CD4-positive, CD25-positive, alpha-beta regulatory T cell (primary cell): ENCODE results near the gene TECPR1. TPM values are rescaled to one million over a fixed set of nuclear protein-coding genes. Genes with fewer than 3 reads are reported as not detected.

Experiments used
- ATAC-seq, 2 donors: fragments of 150-1000 bp; cut with Tn5 transposase; one replicate each; pipeline ENCODE4 v1.10.0; 2021; ENCODE audit warnings: low read depth in 2 of 2, moderate number of reproducible peaks in 2 of 2, moderate library complexity in 1 of 2
- DNase-seq, 3 donors: peaks; one replicate each; pipeline versions ENCODE4 v3.0.0 to v3.0.0-alpha.2; 2012 to 2022; ENCODE audit warnings: mixed read lengths in 1 of 3
- H3K27ac ChIP-seq: one replicate; pipeline ENCODE4 v1.7.0; 2013; ENCODE audit warnings: mild to moderate bottlenecking, low read length; ENCODE audit not compliant: insufficient read depth, poor library complexity, severe bottlenecking
- H3K27me3 ChIP-seq: one replicate; pipeline ENCODE4 v1.7.0; 2013; ENCODE audit warnings: low read length; ENCODE audit not compliant: control insufficient read depth, insufficient read depth
- H3K36me3 ChIP-seq: one replicate; pipeline ENCODE4 v1.7.0; 2013; ENCODE audit warnings: mild to moderate bottlenecking, low read length, moderate library complexity; ENCODE audit not compliant: control insufficient read depth, insufficient read depth
- H3K4me1 ChIP-seq: 2 replicates; pipeline ENCODE4 v1.7.0; 2013; ENCODE audit warnings: mild to moderate bottlenecking, low read length; ENCODE audit not compliant: insufficient read depth, control insufficient read depth, poor library complexity, severe bottlenecking
- H3K4me3 ChIP-seq: one replicate; pipeline ENCODE4 v1.7.0; 2013; ENCODE audit warnings: low read depth, mild to moderate bottlenecking, low read length, moderate library complexity
- H3K9me3 ChIP-seq, 2 experiments: 1 replicate in 1 of 2; 2 replicates in 1 of 2; pipeline ENCODE4 v1.7.0; 2013; ENCODE audit warnings: low read length in 2 of 2, mild to moderate bottlenecking in 1 of 2, moderate library complexity in 1 of 2; ENCODE audit not compliant: control insufficient read depth in 2 of 2
- H3K27ac Mint-ChIP-seq, 3 donors: one replicate each; pipeline ENCODE4 v1.8.0; 2020 to 2022; ENCODE audit warnings: mild to moderate bottlenecking in 3 of 3, mixed read lengths in 3 of 3, moderate library complexity in 2 of 3
- H3K27me3 Mint-ChIP-seq: one replicate; pipeline ENCODE4 v1.8.0; 2022; ENCODE audit warnings: mild to moderate bottlenecking, mixed read lengths
- H3K36me3 Mint-ChIP-seq: one replicate; pipeline ENCODE4 v1.8.0; 2020; ENCODE audit warnings: mixed read lengths
- H3K4me1 Mint-ChIP-seq, 4 donors: one replicate each; pipeline ENCODE4 v1.8.0; 2020 to 2022; ENCODE audit warnings: mixed read lengths in 4 of 4, mild to moderate bottlenecking in 1 of 4
- H3K4me3 Mint-ChIP-seq, 4 donors: one replicate each; pipeline ENCODE4 v1.8.0; 2020 to 2022; ENCODE audit warnings: mild to moderate bottlenecking in 4 of 4, mixed read lengths in 4 of 4, moderate library complexity in 3 of 4
- H3K9me3 Mint-ChIP-seq, 7 donors: one replicate each; pipeline ENCODE4 v1.8.0; 2020 to 2022; ENCODE audit warnings: mixed read lengths in 7 of 7, mild to moderate bottlenecking in 3 of 7, moderate library complexity in 2 of 7
- polyA plus RNA-seq, 4 donors: library from polyadenylated mRNA; unstranded; fragments of 300-500 nt; fragmentation: Illumina TruSeq; gene quantifications; one replicate each; pipeline ENCODE4 v1.2.3, GENCODE V29; 2021
- total RNA-seq: library from RNA; stranded (reverse); gene quantifications from one replicate; pipeline ENCODE4 v1.2.3, GENCODE V29; 2022

The TECPR1 gene
- total and polyA plus RNA-seq, 5 donors from 2014 or later, result 11.0 to 118 (median 20.1) TPM

DNA sequence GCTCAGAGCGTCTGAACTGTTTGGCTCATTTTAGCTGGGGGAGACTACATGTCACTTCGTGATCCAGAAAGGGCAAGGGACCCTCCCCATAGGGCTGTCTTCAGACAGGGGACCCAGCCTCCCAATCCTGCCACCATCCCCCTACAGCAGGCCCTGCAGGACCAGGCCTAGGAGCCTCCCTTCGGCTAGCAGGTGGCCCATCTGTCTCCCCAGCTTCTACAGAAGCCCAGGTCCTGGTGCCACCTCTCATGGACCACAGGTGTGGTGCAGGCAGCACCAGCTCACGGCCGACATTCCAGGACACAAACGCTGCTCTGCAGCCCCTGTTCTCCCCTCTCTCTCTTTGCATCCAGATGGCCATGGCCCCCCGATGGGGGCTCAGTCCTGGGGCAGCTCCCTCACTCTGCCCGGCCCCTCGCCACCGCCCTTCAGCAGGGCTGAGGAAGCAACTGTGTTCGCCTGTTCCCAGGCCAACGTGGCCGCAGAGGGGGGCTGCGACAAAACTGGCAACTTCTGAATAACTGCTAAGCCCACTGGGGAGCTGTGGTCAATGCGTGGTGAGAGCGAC, 10.3 kb downstream of the TECPR1 start:
- peaks cover 58% of the 10 kb centered on the region for H3K36me3 ChIP-seq
- ATAC-seq, result no peak
- H3K27ac Mint-ChIP-seq, result peak overlapping the region in 1 of 3 donors; percentile 60
- no peak overlapping the region for H3K4me3 Mint-ChIP-seq
- H3K27me3 Mint-ChIP-seq, result no peaks in the 10 kb centered on the region
- no peak overlapping the region for H3K27ac ChIP-seq
- no peaks in the 10 kb centered on the region for H3K9me3 Mint-ChIP-seq
- no peak for DNase-seq
- H3K9me3 ChIP-seq, result no peaks in the 10 kb centered on the region
- H3K27me3 ChIP-seq, result no peaks in the 10 kb centered on the region
- H3K4me3 ChIP-seq, result no peak overlapping the region
- peaks cover 18% of the 10 kb centered on the region for H3K36me3 Mint-ChIP-seq
- H3K4me1 Mint-ChIP-seq, result peaks cover 0 to 19% (median 0%) of the 10 kb centered on the region in 4 donors
- no peaks in the 10 kb centered on the region for H3K4me1 ChIP-seq

DNA sequence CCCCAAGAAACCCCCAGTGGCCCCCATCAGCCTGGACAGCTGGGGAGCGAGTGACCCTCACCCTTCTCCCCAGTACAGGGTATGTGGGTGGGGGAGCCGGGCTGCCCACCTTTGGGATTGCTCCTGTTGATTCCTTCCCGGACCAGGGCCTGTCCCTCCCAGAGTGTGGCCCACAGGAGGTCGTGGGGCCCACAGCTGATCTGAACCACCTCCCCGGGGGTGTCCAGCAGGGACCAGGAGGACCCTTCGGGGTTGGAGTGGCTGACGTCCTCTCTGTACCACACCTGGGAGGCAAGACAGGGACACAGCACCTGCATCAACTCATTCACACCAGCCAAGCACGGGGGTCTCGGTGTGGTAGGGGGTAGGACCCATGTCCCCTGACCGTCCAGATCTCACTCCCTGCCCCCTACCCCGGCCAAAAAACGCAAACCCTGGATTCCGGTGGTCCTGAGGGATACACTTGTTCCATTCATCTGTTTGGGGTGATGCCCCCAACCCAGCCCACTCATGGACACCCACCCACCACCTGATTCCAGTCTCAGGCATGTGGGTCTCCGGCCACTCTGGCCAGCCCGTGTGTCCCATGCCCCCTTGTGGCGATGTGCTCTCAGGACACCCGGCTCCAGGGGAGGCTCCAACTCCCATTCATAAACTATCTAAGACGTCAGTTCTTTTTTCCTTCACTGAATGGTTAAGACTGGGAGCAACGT, 10.9 kb downstream of the TECPR1 start:
- no peaks in the 10 kb centered on the region for H3K27me3 ChIP-seq
- H3K36me3 ChIP-seq, result peaks cover 61% of the 10 kb centered on the region
- H3K9me3 ChIP-seq, result no peaks in the 10 kb centered on the region
- H3K27me3 Mint-ChIP-seq, result no peaks in the 10 kb centered on the region
- no peak overlapping the region for H3K4me3 ChIP-seq
- H3K9me3 Mint-ChIP-seq, result no peaks in the 10 kb centered on the region
- ATAC-seq (no peak), DNase-seq (peak in 1 of 3 donors; percentile 24)
- no peak overlapping the region for H3K27ac ChIP-seq
- peak overlapping the region in 1 of 3 donors; percentile 60 for H3K27ac Mint-ChIP-seq
- H3K4me3 Mint-ChIP-seq, result no peak overlapping the region
- H3K36me3 Mint-ChIP-seq, result peaks cover 18% of the 10 kb centered on the region
- H3K4me1 ChIP-seq, result no peaks in the 10 kb centered on the region
- H3K4me1 Mint-ChIP-seq, result peaks cover 0 to 16% (median 0%) of the 10 kb centered on the region in 4 donors

DNA sequence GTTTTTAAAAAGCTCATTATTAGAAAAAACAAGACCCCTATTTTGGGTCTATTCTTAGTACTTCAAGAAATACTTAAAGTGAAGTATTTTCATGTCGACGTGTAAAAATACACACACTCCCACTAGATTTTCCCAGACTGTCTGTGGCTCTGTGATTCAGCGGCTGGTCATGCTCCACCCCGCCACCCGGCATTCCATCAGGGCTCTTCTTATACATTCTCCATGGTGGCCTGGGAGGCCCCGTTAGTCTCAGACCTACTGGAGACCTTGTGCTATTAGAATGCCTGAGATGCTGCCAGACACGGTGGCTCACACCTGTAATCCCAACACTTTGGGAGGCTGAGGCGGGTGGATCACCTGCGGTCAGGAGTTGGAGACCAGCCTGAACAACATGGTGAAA, 13.1 kb downstream of the TECPR1 start:
- peak overlapping the region in 1 of 3 donors; percentile 38 for H3K27ac Mint-ChIP-seq
- Histone ChIP-seq H3K4me1 (no peaks in the 10 kb centered on the region), H3K27ac (no peak overlapping the region), H3K4me3 (no peak overlapping the region), H3K9me3 (no peaks in the 10 kb centered on the region), H3K36me3 (peaks cover 48% of the 10 kb centered on the region), H3K27me3 (no peaks in the 10 kb centered on the region)
- ATAC-seq (no peak), DNase-seq (no peak)
- H3K9me3 Mint-ChIP-seq, result no peaks in the 10 kb centered on the region
- peaks cover 0 to 4% (median 0%) of the 10 kb centered on the region in 4 donors for H3K4me1 Mint-ChIP-seq
- H3K36me3 Mint-ChIP-seq, result peaks cover 23% of the 10 kb centered on the region
- no peak overlapping the region for H3K4me3 Mint-ChIP-seq
- H3K27me3 Mint-ChIP-seq, result no peaks in the 10 kb centered on the region

DNA sequence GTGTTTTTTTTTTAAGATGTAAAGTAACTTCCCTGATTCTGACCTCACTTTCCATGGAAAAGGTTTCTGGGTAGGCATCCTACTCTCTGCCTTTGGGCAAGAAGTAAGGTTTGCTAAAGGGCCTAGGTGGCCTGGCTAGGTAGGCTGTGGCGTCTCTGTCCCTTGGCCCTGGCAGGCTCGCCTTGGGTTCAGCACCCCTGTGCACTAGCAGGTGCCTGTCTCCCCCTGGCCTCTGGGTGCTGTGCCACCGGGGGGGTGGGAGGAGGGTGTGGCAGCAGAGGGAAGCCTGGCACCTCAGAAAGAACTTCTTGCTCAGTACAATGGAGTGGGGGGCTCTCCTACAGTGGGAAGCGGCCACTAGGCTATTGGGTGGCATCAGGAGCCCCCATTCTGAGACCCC, 14.0 kb downstream of the TECPR1 start:
- Histone ChIP-seq H3K4me3 (no peak overlapping the region), H3K27me3 (no peaks in the 10 kb centered on the region), H3K9me3 (no peaks in the 10 kb centered on the region), H3K4me1 (no peaks in the 10 kb centered on the region), H3K36me3 (peaks cover 48% of the 10 kb centered on the region), H3K27ac (no peak overlapping the region)
- DNase-seq, result no peak
- Mint-ChIP-seq H3K36me3 (peaks cover 23% of the 10 kb centered on the region), H3K27ac (no peak overlapping the region), H3K4me1 (peaks cover 0 to 5% (median 0%) of the 10 kb centered on the region in 4 donors), H3K9me3 (no peaks in the 10 kb centered on the region), H3K4me3 (no peak overlapping the region), H3K27me3 (no peaks in the 10 kb centered on the region)
- ATAC-seq, result no peak

DNA sequence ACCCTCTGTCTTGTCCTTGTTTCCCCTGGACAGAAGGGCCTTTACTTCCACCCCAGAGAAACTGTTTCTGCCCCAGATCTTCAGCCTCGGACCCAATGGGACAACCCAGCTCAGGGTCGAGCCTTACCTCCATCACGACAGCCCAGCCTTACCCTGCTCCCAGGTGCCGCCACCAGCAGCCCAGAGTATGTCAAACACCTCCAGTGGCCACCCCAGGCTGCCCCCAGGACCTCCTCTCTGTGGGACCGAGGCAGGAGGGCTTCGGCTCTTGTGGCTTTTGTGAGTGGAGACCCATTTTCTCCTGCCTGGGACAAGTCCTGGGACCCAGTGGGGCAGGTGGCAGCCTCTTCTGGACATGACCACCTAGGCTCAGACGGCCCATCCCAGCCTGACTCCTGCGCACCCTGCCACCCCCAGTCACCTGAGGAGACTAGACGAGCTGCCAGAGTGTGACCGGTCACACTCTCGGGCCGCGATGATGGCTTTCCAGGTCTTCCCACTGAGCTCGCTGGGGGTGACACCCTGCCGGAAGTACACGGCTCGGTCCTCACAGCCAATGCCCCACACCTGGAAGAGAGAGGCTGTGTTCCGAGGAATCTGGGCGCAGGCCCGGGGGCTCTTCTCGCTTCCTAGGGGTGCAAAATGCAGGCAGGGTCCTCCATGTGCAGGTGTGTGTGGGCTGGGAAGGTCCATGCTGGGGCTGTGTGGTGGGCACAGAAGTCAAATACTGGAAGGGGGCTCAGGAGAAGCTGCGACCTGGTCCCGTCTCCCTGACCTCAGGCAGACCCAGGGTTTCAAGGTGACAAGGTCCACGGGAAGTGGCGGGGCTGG, 15.5 kb downstream of the TECPR1 start:
- DNase-seq (no peak), ATAC-seq (no peak)
- H3K27me3 Mint-ChIP-seq, result no peaks in the 10 kb centered on the region
- no peak overlapping the region for H3K27ac Mint-ChIP-seq
- H3K9me3 ChIP-seq, result no peaks in the 10 kb centered on the region
- peaks cover 50% of the 10 kb centered on the region for H3K36me3 ChIP-seq
- H3K4me1 ChIP-seq, result no peaks in the 10 kb centered on the region
- H3K4me1 Mint-ChIP-seq, result peaks cover 0 to 5% (median 0%) of the 10 kb centered on the region in 4 donors
- peaks cover 23% of the 10 kb centered on the region for H3K36me3 Mint-ChIP-seq
- H3K4me3 ChIP-seq, result no peak overlapping the region
- no peaks in the 10 kb centered on the region for H3K27me3 ChIP-seq
- H3K4me3 Mint-ChIP-seq, result no peak overlapping the region
- H3K9me3 Mint-ChIP-seq, result no peaks in the 10 kb centered on the region
- no peak overlapping the region for H3K27ac ChIP-seq

DNA sequence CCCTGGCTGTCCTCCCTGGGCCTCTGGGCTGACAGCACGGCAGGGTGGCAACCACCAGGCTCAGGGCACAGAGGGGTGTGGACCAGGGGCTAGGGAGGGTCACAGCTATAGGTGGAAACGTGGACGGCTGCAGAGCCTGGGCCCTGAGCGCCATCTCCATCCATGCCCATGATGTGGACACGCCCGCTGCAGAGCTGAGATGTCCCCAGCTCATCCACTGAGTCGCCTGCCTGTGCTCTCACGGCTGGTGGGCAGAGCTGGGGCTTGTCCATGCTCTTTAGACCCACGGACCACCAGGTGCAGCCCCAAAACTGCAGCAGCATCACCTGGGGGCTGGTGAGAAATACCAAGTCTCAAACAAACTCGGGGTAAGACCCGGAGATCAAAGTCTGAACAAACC, 16.1 kb downstream of the TECPR1 start:
- ATAC-seq, result no peak
- Mint-ChIP-seq H3K27ac (no peak overlapping the region), H3K36me3 (peaks cover 18% of the 10 kb centered on the region), H3K4me1 (peaks cover 0 to 2% (median 0%) of the 10 kb centered on the region in 4 donors), H3K27me3 (no peaks in the 10 kb centered on the region), H3K9me3 (no peaks in the 10 kb centered on the region), H3K4me3 (no peak overlapping the region)
- Histone ChIP-seq H3K36me3 (peaks cover 52% of the 10 kb centered on the region), H3K4me1 (no peaks in the 10 kb centered on the region), H3K9me3 (no peaks in the 10 kb centered on the region), H3K4me3 (no peak overlapping the region), H3K27ac (no peak overlapping the region), H3K27me3 (no peaks in the 10 kb centered on the region)
- DNase-seq, result no peak

DNA sequence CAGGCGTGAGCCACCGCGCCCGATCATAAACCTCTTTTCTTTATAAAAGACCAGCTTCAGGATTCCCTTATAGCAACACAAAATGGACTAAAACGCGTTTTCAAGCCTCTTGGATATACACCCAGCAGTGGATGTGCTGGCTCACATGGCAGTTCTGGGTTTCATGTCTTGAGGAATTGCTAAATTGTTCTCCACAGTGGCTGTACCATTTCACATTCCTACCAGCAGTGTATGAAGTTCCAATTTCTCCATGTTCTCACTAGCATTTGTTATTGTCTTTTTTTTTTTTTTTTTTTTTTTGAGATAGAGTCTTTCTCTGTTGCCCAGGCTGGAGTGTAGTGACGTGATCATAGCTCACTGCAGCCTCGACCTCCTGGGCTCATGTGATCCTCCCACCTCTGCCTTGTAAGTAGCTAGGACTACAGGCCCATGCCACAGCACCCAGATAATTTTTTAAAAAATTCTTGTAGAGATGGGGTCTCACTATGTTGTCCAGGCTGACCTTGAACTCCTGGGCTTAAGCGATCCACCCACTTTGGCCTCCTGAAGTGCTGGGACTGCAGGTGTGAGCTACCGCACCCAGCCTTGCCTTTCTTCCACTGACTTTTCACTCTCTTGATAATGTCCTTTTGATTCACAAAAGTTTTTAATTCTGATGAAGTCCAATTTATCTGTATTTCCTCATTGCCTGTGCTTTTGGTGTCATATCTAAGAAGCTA, 17.4 kb downstream of the TECPR1 start:
- Mint-ChIP-seq H3K27ac (peak overlapping the region in 1 of 3 donors; percentile 52), H3K27me3 (no peaks in the 10 kb centered on the region), H3K36me3 (peaks cover 19% of the 10 kb centered on the region), H3K4me3 (no peak overlapping the region), H3K4me1 (peaks cover 0 to 2% (median 0%) of the 10 kb centered on the region in 4 donors), H3K9me3 (no peaks in the 10 kb centered on the region)
- H3K4me1 ChIP-seq, result no peaks in the 10 kb centered on the region
- H3K27ac ChIP-seq, result no peak overlapping the region
- H3K4me3 ChIP-seq, result no peak overlapping the region
- DNase-seq (no peak), ATAC-seq (no peak)
- H3K9me3 ChIP-seq, result no peaks in the 10 kb centered on the region
- H3K36me3 ChIP-seq, result peaks cover 50% of the 10 kb centered on the region
- no peaks in the 10 kb centered on the region for H3K27me3 ChIP-seq
